Mesothelial cell of epicardium (in vitro differentiated cells): Measurements from ENCODE around the gene TULP4. TPM values are rescaled to one million over a fixed set of nuclear protein-coding genes. Genes with fewer than 3 reads are reported as not detected.

Experiments
- DNase-seq, 2 experiments: peaks; one replicate each; pipeline ENCODE4 v3.0.0; 2021; ENCODE audit warnings: low spot score in 2 of 2; ENCODE audit not compliant: unreplicated experiment in 2 of 2
- H3K27ac Mint-ChIP-seq: 2 replicates; pipeline ENCODE4 v1.8.0; 2021; ENCODE audit warnings: mixed read lengths
- H3K27me3 Mint-ChIP-seq: 2 replicates; pipeline ENCODE4 v1.8.0; 2021; ENCODE audit warnings: low read depth, mixed read lengths
- H3K36me3 Mint-ChIP-seq: 2 replicates; pipeline ENCODE4 v1.8.0; 2021; ENCODE audit warnings: mixed read lengths
- H3K4me1 Mint-ChIP-seq: 2 replicates; pipeline ENCODE4 v1.8.0; 2021; ENCODE audit warnings: mixed read lengths
- H3K4me3 Mint-ChIP-seq: 2 replicates; pipeline ENCODE4 v1.8.0; 2021; ENCODE audit warnings: mild to moderate bottlenecking, moderate library complexity, mixed read lengths
- H3K9me3 Mint-ChIP-seq: 2 replicates; pipeline ENCODE4 v1.8.0; 2021; ENCODE audit warnings: mixed read lengths
- total RNA-seq: library from RNA; stranded (reverse); gene quantifications from 3 replicates; pipeline ENCODE4 v1.2.1, GENCODE V29; 2021
- TF ChIP-seq, protein P1 (sequence below): fragments of 200-600 bp; sonication (generic); IDR thresholded peaks from one replicate; pipeline ENCODE4 v1.5.0; 2021; ENCODE audit warnings: antibody characterized with exemption; ENCODE audit not compliant: unreplicated experiment

TULP4 gene
- total RNA-seq, 1 donor from 2014 or later: 135 TPM

DNA sequence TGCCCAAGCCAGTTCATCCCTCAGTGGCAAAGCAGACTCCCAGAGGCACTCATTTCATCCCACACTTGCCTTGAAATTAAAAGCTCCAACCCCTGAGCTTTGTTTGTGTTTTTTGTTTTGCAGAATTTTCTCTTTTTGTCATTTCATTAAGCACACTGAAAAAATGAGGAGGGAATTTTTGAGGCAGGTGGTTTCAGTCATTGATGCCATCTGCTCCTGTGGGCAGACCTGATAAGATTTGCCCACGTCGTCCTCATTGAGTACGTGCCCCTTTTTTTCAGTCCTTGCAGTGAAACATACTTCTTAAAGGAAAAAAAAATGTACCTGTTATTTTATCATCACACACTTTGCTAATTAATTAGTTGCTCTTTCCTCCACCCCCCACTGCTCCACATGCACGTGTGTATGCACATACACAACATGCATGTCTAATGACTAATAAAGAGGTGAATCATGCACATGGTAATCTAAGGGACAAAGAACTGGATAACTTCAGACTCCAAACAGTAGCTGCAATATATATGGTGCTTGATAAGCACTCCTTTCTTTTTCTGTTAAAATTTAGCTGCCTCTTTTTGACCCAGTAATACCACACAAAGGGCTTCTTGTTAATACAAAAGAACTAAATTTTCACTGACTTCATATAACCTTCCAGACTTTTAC is 145.5 kb downstream of the TULP4 start:
- no peak overlapping the region for H3K4me3 Mint-ChIP-seq

DNA sequence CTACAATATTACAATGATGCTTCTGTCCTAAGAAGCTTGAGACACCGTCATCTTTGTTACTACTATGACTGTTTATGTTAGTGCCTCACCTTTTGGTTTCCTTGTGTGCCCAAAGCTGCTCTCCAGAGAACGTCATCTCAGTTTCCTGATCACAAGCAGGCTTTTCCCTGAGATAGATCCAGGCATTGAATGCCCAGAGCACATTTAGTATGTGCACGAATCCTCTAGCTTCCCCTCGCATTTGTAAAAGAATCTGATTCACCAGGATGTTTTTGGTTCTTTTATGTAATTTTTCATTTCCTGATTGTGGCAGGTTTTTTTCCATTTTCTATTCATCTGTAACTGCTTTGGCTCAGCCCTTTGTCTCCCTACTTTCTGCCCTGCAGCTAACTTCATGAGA is 147.5 kb downstream of the TULP4 start:
- H3K4me1 Mint-ChIP-seq: peaks cover 8% of the 10 kb centered on the region
- TF ChIP-seq, protein P1, sequence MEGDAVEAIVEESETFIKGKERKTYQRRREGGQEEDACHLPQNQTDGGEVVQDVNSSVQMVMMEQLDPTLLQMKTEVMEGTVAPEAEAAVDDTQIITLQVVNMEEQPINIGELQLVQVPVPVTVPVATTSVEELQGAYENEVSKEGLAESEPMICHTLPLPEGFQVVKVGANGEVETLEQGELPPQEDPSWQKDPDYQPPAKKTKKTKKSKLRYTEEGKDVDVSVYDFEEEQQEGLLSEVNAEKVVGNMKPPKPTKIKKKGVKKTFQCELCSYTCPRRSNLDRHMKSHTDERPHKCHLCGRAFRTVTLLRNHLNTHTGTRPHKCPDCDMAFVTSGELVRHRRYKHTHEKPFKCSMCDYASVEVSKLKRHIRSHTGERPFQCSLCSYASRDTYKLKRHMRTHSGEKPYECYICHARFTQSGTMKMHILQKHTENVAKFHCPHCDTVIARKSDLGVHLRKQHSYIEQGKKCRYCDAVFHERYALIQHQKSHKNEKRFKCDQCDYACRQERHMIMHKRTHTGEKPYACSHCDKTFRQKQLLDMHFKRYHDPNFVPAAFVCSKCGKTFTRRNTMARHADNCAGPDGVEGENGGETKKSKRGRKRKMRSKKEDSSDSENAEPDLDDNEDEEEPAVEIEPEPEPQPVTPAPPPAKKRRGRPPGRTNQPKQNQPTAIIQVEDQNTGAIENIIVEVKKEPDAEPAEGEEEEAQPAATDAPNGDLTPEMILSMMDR: no peak
- peaks cover 51% of the 10 kb centered on the region for H3K36me3 Mint-ChIP-seq
- no peak overlapping the region for H3K4me3 Mint-ChIP-seq
- no peaks in the 10 kb centered on the region for H3K9me3 Mint-ChIP-seq
- H3K27me3 Mint-ChIP-seq: no peaks in the 10 kb centered on the region
- no peak for DNase-seq
- peak overlapping the region; percentile 5 for H3K27ac Mint-ChIP-seq

More for the DNA sequence above, 145.5 kb downstream of the TULP4 start:
- H3K27ac Mint-ChIP-seq: no peak overlapping the region
- H3K27me3 Mint-ChIP-seq: no peaks in the 10 kb centered on the region
- DNase-seq: no peak
- no peaks in the 10 kb centered on the region for H3K9me3 Mint-ChIP-seq
- peaks cover 8% of the 10 kb centered on the region for H3K4me1 Mint-ChIP-seq
- TF ChIP-seq, protein P1: no peak
- H3K36me3 Mint-ChIP-seq: peaks cover 41% of the 10 kb centered on the region

GRCh38 chr6:158460602-158461169 is 148.4 kb downstream of the TULP4 start:
- TF ChIP-seq, protein P1: no peak
- Mint-ChIP-seq H3K4me3 (no peak overlapping the region), H3K36me3 (peaks cover 59% of the 10 kb centered on the region), H3K9me3 (peaks cover 8% of the 10 kb centered on the region), H3K27ac (no peak overlapping the region), H3K4me1 (peaks cover 10% of the 10 kb centered on the region), H3K27me3 (no peaks in the 10 kb centered on the region)
- DNase-seq: no peak

DNA sequence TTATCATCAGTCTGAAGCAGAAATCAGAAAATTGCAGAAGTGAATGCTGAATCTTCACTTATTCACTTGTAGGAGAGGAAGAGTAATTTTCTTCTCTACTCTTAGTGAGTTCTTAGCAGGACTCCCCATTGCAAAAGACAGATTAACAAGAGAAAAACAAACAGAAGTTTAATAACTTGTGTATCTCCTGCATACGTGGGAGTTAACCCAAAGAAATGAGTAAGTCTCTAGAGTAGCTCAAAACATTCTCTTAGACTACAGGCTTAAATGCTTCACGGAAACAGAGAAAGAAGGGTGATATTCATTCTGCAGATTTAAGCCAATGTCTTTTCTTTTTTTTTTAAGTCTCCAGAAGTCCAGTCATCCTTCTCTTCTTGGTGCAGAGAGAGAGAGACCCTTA is 149.7 kb downstream of the TULP4 start:
- DNase-seq: no peak
- H3K9me3 Mint-ChIP-seq: peaks cover 8% of the 10 kb centered on the region
- TF ChIP-seq, protein P1: no peak
- H3K36me3 Mint-ChIP-seq: peaks cover 61% of the 10 kb centered on the region
- H3K27me3 Mint-ChIP-seq: no peaks in the 10 kb centered on the region
- peaks cover 11% of the 10 kb centered on the region for H3K4me1 Mint-ChIP-seq
- H3K4me3 Mint-ChIP-seq: no peak overlapping the region
- peak overlapping the region; percentile 29 for H3K27ac Mint-ChIP-seq

DNA sequence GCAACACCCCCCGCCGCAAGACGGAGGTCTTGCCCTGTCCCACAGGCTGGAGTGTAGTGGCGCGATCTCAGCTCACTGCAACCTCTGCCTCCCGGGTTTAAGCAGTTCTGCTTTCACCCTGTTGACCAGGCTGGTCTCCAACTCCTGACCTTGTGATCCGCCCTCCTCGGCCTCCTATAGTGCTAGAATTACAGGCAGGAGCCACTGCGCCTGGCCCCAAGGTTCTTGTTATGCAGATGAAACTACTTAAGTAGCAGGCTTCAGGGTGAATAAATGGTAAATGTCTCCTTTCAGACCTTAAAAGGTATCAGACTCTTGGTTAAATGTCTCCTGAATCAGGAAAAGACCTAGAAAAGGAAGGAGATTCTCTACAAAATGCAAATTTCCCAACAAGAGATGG is 152.2 kb downstream of the TULP4 start:
- H3K9me3 Mint-ChIP-seq: peaks cover 8% of the 10 kb centered on the region
- peaks cover 11% of the 10 kb centered on the region for H3K4me1 Mint-ChIP-seq
- no peaks in the 10 kb centered on the region for H3K27me3 Mint-ChIP-seq
- peaks cover 61% of the 10 kb centered on the region for H3K36me3 Mint-ChIP-seq
- TF ChIP-seq, protein P1: no peak
- DNase-seq: no peak
- no peak overlapping the region for H3K27ac Mint-ChIP-seq
- H3K4me3 Mint-ChIP-seq: no peak overlapping the region
